Measurements from ENCODE around the gene SH2D1B.
"Not testable (repeated sequence)": the region's sequence is repeated elsewhere in the genome, so short reads cannot be mapped to it uniquely, and the experiment has no call there.

The SH2D1B gene

DNA sequence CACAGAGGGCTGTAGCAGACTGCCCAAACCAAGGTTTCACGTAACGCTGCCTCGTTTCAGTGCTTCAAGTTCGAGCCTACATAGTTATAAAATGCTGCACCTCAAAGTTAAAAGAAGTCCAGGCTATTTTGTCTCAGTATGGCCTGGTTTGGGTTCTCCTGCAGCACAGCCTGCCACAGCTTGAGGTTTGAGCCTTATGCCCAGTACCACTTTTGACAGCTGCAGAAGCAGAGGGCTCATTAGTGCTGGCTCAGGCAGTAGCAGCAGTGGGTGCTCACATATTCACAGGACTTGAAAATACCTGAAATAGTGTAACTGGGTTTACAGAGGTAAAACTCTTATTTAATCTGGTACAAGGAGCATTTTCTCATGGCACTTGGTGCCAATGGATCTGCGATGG, 50.6 kb downstream of the SH2D1B start:
- DNase-seq (ENCODE audit: low read depth), result no peak

GRCh38 chr1:162360874-162361260, 51.1 kb downstream of the SH2D1B start:
- DNase-seq (ENCODE audit: low read depth), result no peak

- no peak for DNase-seq (ENCODE audit: low read depth)
These were observed 51.6 kb downstream of the SH2D1B start for GRCh38 chr1:162360237-162360873.

DNA sequence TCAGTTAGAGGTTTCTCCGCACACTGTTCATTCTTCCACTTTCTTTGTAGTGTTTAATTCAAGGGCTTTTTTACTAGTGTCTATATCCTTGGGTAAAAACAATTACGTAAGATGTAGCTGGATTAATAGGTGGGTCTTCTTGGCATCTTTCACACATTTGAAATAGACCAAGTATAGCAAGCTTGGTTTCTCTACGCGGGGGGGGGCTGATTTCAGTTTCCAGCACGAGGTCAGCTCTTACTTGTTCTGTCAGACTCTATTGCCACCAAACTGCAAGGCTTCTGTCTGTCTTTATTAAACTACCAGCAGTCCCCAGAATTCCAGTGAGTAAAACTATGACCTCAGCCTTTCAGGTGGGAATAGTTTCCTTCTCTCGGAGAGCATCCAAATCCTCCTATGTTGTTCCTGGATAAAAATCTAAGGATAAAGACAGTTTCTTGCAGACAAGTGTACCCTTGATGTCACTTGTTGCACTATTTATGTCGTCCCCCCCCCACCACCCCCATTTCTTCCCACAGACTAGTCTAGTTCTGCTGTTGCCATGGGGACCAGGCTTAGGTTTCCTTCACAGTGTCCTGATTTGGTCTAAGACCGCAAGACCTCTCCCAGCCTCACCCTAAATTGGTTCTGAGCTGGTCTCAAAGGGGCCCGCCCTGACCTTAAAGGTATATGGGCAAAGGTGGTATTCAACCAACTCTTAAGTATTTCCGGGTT, 52.3 kb downstream of the SH2D1B start:
- DNase-seq (ENCODE audit: low read depth), result no peak

- no peak for DNase-seq (ENCODE audit: low read depth)
These were observed 53.0 kb downstream of the SH2D1B start for GRCh38 chr1:162358928-162359327.

DNA sequence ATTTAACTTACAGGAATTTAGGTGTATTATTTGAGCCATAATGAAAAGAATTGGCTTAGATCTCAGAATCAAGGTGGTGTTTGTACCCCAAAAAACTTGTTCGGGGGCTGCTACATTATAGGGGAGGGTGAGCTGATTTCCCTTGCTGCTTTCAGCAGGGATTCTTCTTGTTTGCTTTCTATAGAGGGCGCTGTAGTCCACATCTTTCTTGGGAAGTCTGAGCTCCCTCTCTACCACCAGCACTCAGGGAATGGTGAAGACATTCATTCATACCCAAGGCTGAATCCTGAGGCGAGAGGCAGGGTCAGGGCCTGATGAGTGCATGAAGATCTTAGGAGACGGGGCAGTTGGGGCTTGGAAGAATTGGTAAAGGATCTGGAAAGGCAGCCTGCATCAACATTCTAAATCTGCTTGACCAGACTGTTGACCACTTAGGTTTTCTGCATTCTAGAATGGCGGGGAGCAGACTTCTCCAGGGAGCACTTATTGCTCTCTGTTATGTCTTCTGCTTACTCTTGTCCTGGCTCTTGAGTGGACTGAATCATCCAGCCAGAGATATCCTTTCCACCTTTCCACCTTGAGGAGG, 54.2 kb downstream of the SH2D1B start:
- no peak for DNase-seq (ENCODE audit: low read depth)

GRCh38 chr1:162353702-162354101, 58.2 kb downstream of the SH2D1B start:
- DNase-seq (ENCODE audit: low read depth), result no peak

DNA sequence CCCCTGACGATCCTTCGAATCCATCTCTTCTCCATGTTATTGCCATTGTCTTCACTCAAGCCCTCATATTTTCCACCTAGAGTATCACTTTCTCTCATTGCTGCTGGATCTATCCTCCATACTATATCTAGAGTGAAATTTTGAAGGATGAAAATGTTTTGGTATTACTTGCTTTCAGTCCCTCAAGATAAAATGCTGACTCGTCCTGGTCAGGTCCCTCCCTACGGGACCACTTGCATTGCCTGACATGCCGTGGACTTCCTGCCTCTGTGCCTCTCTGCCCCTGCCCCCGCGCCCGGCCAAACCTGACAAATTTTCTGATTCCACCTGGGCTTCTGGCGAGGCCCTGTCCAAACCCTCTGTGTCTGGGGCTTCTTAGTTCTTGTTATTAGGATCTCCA, 58.9 kb downstream of the SH2D1B start:
- no peak for DNase-seq (ENCODE audit: low read depth)

DNA sequence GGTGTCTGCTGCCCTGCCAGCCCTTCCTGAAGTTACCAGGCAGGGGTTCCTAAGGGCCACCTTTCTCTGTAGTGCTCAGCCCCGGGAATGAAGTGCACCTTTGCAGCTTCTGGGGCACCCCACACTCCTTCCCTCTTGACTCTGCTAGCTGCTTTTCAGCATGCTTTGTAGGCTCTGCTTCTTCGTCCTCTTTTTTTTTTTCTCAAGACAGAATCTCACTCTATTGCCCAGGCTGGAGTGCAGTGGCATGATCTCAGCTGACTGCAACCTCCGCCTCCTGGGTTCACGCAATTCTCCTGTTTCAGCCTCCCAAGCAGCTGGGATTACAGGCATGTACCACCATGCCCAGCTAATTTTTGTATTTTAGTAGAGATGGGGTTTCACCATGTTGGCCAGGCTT, 60.1 kb downstream of the SH2D1B start:
- not testable (repeated sequence) for DNase-seq (ENCODE audit: low read depth)

GRCh38 chr1:162351246-162351842, 60.6 kb downstream of the SH2D1B start:
- no peak for DNase-seq (ENCODE audit: low read depth)

- DNase-seq (ENCODE audit: low read depth), result no peak
These were observed 62.2 kb downstream of the SH2D1B start for GRCh38 chr1:162349635-162350330.

DNA sequence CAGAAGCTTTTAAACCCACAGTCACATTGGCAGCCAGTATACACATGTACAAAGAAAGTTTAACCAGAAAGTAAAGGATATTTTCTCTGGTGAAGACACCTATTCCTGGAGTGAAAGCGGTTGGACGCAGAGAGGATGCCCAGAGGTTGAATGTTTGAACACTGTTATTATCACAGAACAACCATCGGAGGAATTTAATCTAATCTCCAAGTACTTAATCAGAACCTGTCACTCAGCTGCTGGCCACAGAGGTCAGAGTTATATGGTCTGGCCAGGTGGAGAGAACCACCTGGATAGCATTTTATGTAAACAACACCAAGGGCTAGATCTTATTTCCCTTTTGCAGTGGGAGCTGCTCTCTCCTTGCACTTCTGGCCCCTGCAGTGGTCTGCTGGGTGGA, 64.7 kb downstream of the SH2D1B start:
- DNase-seq (ENCODE audit: low read depth), result no peak
